SK-N-SH treated with all-trans-retinoic acid at 6 μM for 48 hours (cell line): ENCODE measurements around the gene CDC14A.

Experiments used
- ARNTL ChIP-seq: fragments of 450-650 bp; formaldehyde crosslinking; IDR thresholded peaks from 2 replicates; pipeline ENCODE4 v1.5.0; 2020; ENCODE audit warnings: low read depth, mild to moderate bottlenecking, moderate library complexity, borderline replicate concordance
- GLIS3 ChIP-seq: fragments of 250-450 bp; sonication (Bioruptor Pico); IDR thresholded peaks from 2 replicates; pipeline ENCODE4 v1.5.0; 2020; ENCODE audit warnings: mild to moderate bottlenecking, moderate library complexity
- RARB ChIP-seq: fragments of 250-450 bp; sonication (Bioruptor Pico); IDR thresholded peaks from 2 replicates; pipeline ENCODE4 v1.8.0; 2021; ENCODE audit warnings: mild to moderate bottlenecking, moderate library complexity
- ZNF565 ChIP-seq: fragments of 450-650 bp; formaldehyde crosslinking; conservative IDR thresholded peaks from 2 replicates; pipeline ENCODE4 v1.5.0; 2020; ENCODE audit warnings: low read depth, mild to moderate bottlenecking, moderate library complexity
- TF ChIP-seq, protein P1 (sequence below): fragments of 250-450 bp; sonication (Bioruptor Pico); IDR thresholded peaks from 2 replicates; pipeline ENCODE4 v1.5.1; 2021; ENCODE audit warnings: mild to moderate bottlenecking, moderate library complexity
- TF ChIP-seq, protein P2 (sequence below): fragments of 250-450 bp; sonication (Bioruptor Pico); IDR thresholded peaks from 2 replicates; pipeline ENCODE4 v1.5.1; 2020; ENCODE audit warnings: low read depth, mild to moderate bottlenecking, moderate library complexity
- TF ChIP-seq, protein P3 (sequence below): fragments of 250-450 bp; sonication (Bioruptor Pico); IDR thresholded peaks from 2 replicates; pipeline ENCODE4 v1.8.0; 2020; ENCODE audit warnings: mild to moderate bottlenecking, moderate library complexity, borderline replicate concordance

DNA sequence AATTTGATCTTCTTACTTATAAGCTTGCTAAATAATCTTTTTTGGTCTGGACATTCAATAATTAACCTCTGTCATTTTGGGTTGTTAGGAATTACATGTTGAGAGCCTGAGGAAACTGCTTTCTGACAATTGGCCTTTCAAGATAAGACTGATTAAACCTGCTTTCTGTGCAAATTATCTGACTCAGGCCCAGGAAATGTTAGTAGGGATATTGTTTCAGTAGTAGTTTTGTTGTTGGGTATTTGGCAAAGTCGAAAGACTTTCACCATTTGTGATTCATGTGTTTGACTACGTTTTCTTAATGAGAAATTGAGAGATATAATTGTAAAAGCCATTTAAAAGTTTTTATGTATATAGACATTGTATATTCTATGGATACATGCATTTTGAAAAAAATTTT, 104.6 kb downstream of the CDC14A start:
- TF ChIP-seq GLIS3 (CRISPR knock-in tag): no peak
- no peak for TF ChIP-seq RARB
- TF ChIP-seq, protein P1, sequence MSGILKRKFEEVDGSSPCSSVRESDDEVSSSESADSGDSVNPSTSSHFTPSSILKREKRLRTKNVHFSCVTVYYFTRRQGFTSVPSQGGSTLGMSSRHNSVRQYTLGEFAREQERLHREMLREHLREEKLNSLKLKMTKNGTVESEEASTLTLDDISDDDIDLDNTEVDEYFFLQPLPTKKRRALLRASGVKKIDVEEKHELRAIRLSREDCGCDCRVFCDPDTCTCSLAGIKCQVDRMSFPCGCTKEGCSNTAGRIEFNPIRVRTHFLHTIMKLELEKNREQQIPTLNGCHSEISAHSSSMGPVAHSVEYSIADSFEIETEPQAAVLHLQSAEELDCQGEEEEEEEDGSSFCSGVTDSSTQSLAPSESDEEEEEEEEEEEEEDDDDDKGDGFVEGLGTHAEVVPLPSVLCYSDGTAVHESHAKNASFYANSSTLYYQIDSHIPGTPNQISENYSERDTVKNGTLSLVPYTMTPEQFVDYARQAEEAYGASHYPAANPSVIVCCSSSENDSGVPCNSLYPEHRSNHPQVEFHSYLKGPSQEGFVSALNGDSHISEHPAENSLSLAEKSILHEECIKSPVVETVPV: no peak
- TF ChIP-seq ARNTL (CRISPR knock-in tag): no peak
- TF ChIP-seq, protein P2, sequence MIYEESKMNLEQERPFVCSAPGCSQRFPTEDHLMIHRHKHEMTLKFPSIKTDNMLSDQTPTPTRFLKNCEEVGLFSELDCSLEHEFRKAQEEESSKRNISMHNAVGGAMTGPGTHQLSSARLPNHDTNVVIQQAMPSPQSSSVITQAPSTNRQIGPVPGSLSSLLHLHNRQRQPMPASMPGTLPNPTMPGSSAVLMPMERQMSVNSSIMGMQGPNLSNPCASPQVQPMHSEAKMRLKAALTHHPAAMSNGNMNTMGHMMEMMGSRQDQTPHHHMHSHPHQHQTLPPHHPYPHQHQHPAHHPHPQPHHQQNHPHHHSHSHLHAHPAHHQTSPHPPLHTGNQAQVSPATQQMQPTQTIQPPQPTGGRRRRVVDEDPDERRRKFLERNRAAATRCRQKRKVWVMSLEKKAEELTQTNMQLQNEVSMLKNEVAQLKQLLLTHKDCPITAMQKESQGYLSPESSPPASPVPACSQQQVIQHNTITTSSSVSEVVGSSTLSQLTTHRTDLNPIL (CRISPR knock-in tag): no peak
- TF ChIP-seq ZNF565 (CRISPR knock-in tag): no peak
- TF ChIP-seq, protein P3, sequence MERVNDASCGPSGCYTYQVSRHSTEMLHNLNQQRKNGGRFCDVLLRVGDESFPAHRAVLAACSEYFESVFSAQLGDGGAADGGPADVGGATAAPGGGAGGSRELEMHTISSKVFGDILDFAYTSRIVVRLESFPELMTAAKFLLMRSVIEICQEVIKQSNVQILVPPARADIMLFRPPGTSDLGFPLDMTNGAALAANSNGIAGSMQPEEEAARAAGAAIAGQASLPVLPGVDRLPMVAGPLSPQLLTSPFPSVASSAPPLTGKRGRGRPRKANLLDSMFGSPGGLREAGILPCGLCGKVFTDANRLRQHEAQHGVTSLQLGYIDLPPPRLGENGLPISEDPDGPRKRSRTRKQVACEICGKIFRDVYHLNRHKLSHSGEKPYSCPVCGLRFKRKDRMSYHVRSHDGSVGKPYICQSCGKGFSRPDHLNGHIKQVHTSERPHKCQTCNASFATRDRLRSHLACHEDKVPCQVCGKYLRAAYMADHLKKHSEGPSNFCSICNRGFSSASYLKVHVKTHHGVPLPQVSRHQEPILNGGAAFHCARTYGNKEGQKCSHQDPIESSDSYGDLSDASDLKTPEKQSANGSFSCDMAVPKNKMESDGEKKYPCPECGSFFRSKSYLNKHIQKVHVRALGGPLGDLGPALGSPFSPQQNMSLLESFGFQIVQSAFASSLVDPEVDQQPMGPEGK (CRISPR knock-in tag): no peak
